ENCODE measurements around the gene OR6C3. TPM values are rescaled to one million over a fixed set of nuclear protein-coding genes. Genes with fewer than 3 reads are reported as not detected.
"Not testable (repeated sequence)": the region's sequence is repeated elsewhere in the genome, so short reads cannot be mapped to it uniquely, and the experiment has no call there.

Gene OR6C3
- polyA plus RNA-seq, 3 donors = not detected

DNA sequence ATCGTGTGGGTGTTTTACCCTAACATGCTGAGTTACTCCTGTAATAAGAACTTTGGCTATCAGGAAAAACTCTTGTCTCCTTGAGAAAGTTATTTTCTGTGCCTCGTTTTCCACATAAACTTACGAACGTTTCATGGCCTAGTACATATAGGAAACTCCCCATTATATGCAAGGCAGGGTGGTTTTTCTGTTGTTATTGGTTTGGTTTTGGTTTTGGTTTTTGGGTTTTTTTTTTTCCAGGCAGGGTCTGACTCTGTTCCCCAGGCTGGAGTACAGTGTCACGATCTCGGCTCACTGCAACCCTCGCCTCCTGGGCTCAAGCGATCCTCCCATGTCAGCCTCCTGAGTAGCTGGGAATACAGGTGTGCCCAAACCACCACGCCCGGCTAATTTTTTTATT lies 5.5 kb downstream of the OR6C3 start:
- H3K4me3 Mint-ChIP-seq = no peak overlapping the region
- no peaks in the 10 kb centered on the region for H3K36me3 Mint-ChIP-seq
- H3K9me3 ChIP-seq (replicated peaks in 1 of 2; ENCODE audit: control insufficient read depth in 1 of 2, insufficient read depth in 1 of 2, low read length in 2 of 2) = no peaks in the 10 kb centered on the region

DNA sequence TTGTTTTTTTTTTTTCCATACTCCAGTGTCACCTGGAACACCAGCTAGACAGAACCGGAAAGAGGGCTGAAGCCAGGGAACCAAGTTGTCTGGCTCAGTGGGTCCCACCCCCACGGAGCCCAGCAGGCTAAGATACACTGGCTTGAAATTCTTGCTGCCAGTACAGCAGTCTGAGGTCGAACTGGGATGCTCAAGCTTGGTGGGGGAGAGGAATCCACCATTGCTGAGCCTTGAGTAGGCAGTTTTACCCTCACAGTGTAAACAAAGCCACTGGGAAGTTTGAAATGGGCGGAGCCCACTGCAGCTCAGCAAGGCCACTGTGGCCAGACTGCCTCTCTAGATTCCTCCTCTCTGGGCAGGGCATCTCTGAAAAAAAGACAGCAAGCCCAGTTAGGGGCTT lies 24.8 kb downstream of the OR6C3 start:
- DNase-seq; H3K9me3 ChIP-seq (replicated peaks in 1 of 2; ENCODE audit: control insufficient read depth in 1 of 2, insufficient read depth in 1 of 2, low read length in 2 of 2); intact Hi-C loops (cut with micrococcal nuclease); H3K4me3 ChIP-seq (replicated peaks in 1 of 3; ENCODE audit: low read depth in 2 of 3, low read length in 3 of 3); H3K36me3 Mint-ChIP-seq; H3K4me1 Mint-ChIP-seq; H3K4me1 ChIP-seq (ENCODE audit: control insufficient read depth in 1 of 2, insufficient read depth in 2 of 2, low read length in 2 of 2); H3K9ac ChIP-seq (ENCODE audit: insufficient read depth, low read length, poor library complexity, severe bottlenecking); H2AFZ ChIP-seq (ENCODE audit: insufficient read depth, low read depth, low read length, poor library complexity, severe bottlenecking); H3K79me2 ChIP-seq (ENCODE audit: insufficient read depth, low read length); H3K27me3 Mint-ChIP-seq (ENCODE audit: low read depth in 3 of 3); H3K27me3 ChIP-seq (ENCODE audit: control insufficient read depth in 2 of 2, insufficient read depth in 2 of 2, low read length in 2 of 2); H3K27ac Mint-ChIP-seq; H3K27ac ChIP-seq (ENCODE audit: low read depth in 1 of 2, low read length in 2 of 2); H3K4me2 ChIP-seq (replicated peaks; ENCODE audit: extremely low read depth, low read length, poor library complexity, severe bottlenecking); H3K36me3 ChIP-seq (replicated peaks in 1 of 2; ENCODE audit: control insufficient read depth in 1 of 2, insufficient read depth in 2 of 2, low read length in 2 of 2); H3K9me3 Mint-ChIP-seq; H3K4me3 Mint-ChIP-seq; H4K20me1 ChIP-seq (ENCODE audit: insufficient read depth, low read length): not testable (repeated sequence)
- WGBS (ENCODE audit: insufficient coverage) = 72% methylated on average over 3 of the region's 4 CpGs

More for the DNA sequence above, 5.5 kb downstream of the OR6C3 start:
- TF ChIP-seq, protein P1, sequence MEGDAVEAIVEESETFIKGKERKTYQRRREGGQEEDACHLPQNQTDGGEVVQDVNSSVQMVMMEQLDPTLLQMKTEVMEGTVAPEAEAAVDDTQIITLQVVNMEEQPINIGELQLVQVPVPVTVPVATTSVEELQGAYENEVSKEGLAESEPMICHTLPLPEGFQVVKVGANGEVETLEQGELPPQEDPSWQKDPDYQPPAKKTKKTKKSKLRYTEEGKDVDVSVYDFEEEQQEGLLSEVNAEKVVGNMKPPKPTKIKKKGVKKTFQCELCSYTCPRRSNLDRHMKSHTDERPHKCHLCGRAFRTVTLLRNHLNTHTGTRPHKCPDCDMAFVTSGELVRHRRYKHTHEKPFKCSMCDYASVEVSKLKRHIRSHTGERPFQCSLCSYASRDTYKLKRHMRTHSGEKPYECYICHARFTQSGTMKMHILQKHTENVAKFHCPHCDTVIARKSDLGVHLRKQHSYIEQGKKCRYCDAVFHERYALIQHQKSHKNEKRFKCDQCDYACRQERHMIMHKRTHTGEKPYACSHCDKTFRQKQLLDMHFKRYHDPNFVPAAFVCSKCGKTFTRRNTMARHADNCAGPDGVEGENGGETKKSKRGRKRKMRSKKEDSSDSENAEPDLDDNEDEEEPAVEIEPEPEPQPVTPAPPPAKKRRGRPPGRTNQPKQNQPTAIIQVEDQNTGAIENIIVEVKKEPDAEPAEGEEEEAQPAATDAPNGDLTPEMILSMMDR (IDR thresholded peaks at IDR 0.05) = no peak
- Histone ChIP-seq H3K4me2 (replicated peaks; ENCODE audit: extremely low read depth, low read length, poor library complexity, severe bottlenecking) (no peak overlapping the region), H3K27me3 (ENCODE audit: control insufficient read depth in 2 of 2, insufficient read depth in 2 of 2, low read length in 2 of 2) (peaks cover 0 to 2% of the 10 kb centered on the region in 2 donors), H3K9ac (ENCODE audit: insufficient read depth, low read length, poor library complexity, severe bottlenecking) (no peak overlapping the region), H4K20me1 (ENCODE audit: insufficient read depth, low read length) (no peaks in the 10 kb centered on the region), H3K27ac (ENCODE audit: low read depth in 1 of 2, low read length in 2 of 2) (no peak overlapping the region), H3K79me2 (ENCODE audit: insufficient read depth, low read length) (no peaks in the 10 kb centered on the region), H2AFZ (ENCODE audit: insufficient read depth, low read depth, low read length, poor library complexity, severe bottlenecking) (no peak overlapping the region), H3K4me1 (ENCODE audit: control insufficient read depth in 1 of 2, insufficient read depth in 2 of 2, low read length in 2 of 2) (no peaks in the 10 kb centered on the region), H3K4me3 (replicated peaks in 1 of 3; ENCODE audit: low read depth in 2 of 3, low read length in 3 of 3) (no peak overlapping the region), H3K36me3 (replicated peaks in 1 of 2; ENCODE audit: control insufficient read depth in 1 of 2, insufficient read depth in 2 of 2, low read length in 2 of 2) (no peaks in the 10 kb centered on the region)
- H3K27me3 Mint-ChIP-seq (ENCODE audit: low read depth in 3 of 3) = peaks cover 5 to 10% (median 5%) of the 10 kb centered on the region in 3 donors
- H3K9me3 Mint-ChIP-seq = peaks cover 0 to 3% (median 0%) of the 10 kb centered on the region in 7 donors
- H3K4me1 Mint-ChIP-seq = no peaks in the 10 kb centered on the region
- intact Hi-C loops (cut with micrococcal nuclease) = no loop called here
- H3K27ac Mint-ChIP-seq = no peak overlapping the region
- 92% methylated on average over 6 of the region's 10 CpGs for WGBS (ENCODE audit: insufficient coverage)
- no peak for DNase-seq

Data from CD14-positive monocyte (primary cell).